GM21447 (cell line): ENCODE measurements around the gene CLDN1.

Experiments used
- ATAC-seq: cut with Tn5 transposase; IDR thresholded peaks from one replicate; pipeline ENCODE4 v1.9.1; 2021; ENCODE audit not compliant: unreplicated experiment

The CLDN1 gene, protein sequence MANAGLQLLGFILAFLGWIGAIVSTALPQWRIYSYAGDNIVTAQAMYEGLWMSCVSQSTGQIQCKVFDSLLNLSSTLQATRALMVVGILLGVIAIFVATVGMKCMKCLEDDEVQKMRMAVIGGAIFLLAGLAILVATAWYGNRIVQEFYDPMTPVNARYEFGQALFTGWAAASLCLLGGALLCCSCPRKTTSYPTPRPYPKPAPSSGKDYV

GRCh38 chr3:190321789-190322603, at the start of gene CLDN1:
Gene CLDN1, minus strand, starts transcription at chr3:190322446. Its CDS starts 240 bp downstream, at chr3:190322206.
- ATAC-seq = peak; percentile 86

- ATAC-seq = no peak
Observed at GRCh38 chr3:190371152-190371551, 48.9 kb upstream of the CLDN1 start.

- no peak for ATAC-seq
Observed at GRCh38 chr3:190370369-190370768, 48.1 kb upstream of the CLDN1 start.

GRCh38 chr3:190369668-190370295, 47.5 kb upstream of the CLDN1 start:
- no peak for ATAC-seq

DNA sequence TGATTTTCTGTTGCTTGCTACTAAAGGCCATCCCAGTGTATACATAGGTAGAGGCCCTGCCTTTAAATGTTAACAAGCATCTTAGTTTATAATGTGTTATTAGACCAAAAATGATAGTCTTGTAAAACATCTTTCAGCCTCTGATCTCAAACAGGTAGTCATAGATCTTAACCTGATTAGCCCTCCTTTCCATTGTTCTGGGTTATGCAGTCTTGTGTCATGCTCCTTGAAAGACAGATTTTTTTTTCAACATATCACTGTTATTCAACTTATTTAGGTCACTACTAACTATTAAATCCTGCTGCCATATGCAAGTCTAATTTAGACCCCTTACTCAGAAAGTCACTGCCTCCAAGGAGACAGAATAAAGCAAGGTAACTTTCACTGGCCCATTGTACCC, 46.6 kb upstream of the CLDN1 start:
- ATAC-seq = no peak

GRCh38 chr3:190366133-190366532, 43.9 kb upstream of the CLDN1 start:
- no peak for ATAC-seq

DNA sequence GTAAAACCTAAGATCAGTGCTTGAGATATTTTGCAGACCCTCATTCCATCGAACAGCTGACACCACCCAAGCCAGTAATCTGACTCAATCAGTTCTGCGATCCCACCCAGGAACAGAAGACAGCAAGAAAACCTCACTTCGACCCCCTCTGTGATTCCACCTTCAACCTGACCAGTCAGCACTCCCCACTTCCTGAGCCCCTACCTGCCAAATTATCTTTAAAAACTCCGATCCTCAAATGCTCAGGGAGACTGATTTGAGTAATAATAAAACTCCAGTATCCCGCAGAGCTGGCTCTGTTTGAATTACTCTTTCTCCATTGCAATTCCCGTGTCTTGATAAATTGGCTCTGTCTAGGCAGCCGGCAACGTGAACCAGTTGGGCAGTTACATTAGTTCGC, 40.0 kb upstream of the CLDN1 start:
- ATAC-seq = no peak

GRCh38 chr3:190361791-190362190, 39.5 kb upstream of the CLDN1 start:
- ATAC-seq = no peak

- no peak for ATAC-seq
Observed at GRCh38 chr3:190360228-190360627, 38.0 kb upstream of the CLDN1 start.

GRCh38 chr3:190359813-190360212, 37.6 kb upstream of the CLDN1 start:
- ATAC-seq = no peak

DNA sequence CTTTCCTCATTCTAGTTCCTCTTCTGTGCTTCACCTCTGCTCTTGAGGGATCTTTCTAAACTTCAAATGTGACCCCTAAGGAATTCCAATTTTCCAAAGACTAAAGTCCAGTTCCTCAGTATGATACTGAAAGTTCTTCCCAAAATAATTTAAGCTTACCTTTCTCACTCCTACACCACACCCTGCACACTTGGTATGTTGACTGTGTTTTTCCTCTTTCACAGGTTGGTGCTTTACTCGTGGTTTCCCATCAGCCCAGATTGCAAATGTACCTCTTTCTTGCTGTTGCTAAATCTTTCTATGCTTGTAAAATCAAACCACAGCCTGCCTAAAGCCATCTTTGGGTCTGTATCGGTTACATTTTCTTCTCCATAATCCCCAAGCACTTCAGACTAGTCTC, 35.2 kb upstream of the CLDN1 start:
- no peak for ATAC-seq

GRCh38 chr3:190356246-190356645, 34.0 kb upstream of the CLDN1 start:
- no peak for ATAC-seq

- ATAC-seq = no peak
Observed at GRCh38 chr3:190352861-190353457, 30.7 kb upstream of the CLDN1 start.

GRCh38 chr3:190346541-190346940, 24.3 kb upstream of the CLDN1 start:
- no peak for ATAC-seq

- ATAC-seq = no peak
Observed at GRCh38 chr3:190345878-190346277, 23.6 kb upstream of the CLDN1 start.

GRCh38 chr3:190345027-190345821, 23.0 kb upstream of the CLDN1 start:
- ATAC-seq = no peak

GRCh38 chr3:190340071-190340470, 17.8 kb upstream of the CLDN1 start:
- no peak for ATAC-seq

DNA sequence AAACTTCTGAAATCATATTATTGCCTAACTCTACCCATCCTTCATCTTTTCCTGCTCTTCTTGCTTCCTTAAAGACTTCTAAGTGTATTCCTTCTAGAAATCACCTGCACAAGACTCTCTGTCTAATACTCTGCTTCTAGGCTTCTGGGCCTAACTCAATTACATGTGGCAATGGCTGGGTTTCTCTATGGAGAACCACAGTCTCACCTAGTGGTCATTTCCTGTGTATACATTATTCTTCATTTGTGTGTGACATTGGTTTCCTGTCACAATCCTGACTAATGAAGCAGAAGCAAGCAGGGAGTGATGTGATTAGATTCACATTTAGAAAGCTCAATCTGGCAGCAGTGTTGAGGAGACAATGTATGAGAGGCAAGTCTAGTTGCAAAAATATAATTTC, 16.9 kb upstream of the CLDN1 start:
- peak; percentile 57 for ATAC-seq

DNA sequence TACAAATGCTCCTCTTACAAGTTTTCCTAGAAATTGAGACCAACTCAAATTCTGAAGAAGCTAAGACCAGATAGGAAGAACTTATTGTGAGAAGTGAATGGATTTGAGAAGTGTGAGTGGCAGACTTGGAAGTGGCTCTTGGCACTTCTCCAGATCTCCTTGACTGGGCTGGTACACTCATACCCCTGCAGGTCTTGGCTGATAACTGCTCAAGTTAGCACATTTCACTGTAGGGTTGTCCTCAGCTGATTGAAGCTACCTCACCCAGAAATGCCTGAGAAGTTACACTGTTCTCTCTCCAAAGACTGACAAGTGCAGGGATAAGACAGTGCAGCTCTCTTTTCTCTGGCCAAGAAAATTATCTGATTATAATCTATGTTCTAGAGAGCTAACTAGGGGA, 16.5 kb upstream of the CLDN1 start:
- ATAC-seq = no peak

DNA sequence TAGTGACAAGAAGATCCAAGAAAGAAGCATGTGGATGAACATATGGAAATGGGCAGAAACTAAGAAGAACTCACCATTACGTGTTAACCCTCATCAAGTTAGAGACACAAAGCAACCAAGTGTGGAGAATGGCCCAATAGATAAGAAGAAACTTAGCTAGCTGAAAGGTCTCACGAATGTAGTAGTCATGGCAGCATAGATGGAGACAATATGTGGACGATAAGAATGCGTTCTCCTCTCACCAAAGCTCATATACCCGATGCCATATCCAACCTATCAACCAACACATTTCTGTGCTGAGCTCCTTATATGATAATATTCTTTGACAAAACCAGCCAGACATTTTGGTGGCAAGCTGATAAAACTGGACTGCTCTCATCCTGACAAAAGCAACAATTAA, 15.1 kb upstream of the CLDN1 start:
- ATAC-seq = no peak
